GM18909 (cell line): ENCODE results near the gene FRMD7.
A peak's percentile ranks its signal among the peaks of the same experiment; 100 is the strongest.
"Not testable (repeated sequence)": the region's sequence is repeated elsewhere in the genome, so short reads cannot be mapped to it uniquely, and the experiment has no call there.

ENCODE experiments used
- ATAC-seq: cut with Tn5 transposase; IDR thresholded peaks from one replicate; pipeline ENCODE4 v1.9.1; 2021; ENCODE audit warnings: mild to moderate bottlenecking; ENCODE audit not compliant: unreplicated experiment, poor library complexity

FRMD7 gene

GRCh38 chrX:132093239-132093860 lies 34.5 kb downstream of the FRMD7 start:
- no peak for ATAC-seq

- ATAC-seq, result peak; percentile 92
These were observed 35.3 kb downstream of the FRMD7 start for GRCh38 chrX:132092439-132093065.

- no peak for ATAC-seq
These were observed 37.2 kb downstream of the FRMD7 start for GRCh38 chrX:132090403-132091159.

GRCh38 chrX:132088864-132089263 lies 39.0 kb downstream of the FRMD7 start:
- no peak for ATAC-seq

GRCh38 chrX:132086672-132087071 lies 41.1 kb downstream of the FRMD7 start:
- ATAC-seq, result no peak

- ATAC-seq, result no peak
These were observed 42.0 kb downstream of the FRMD7 start for GRCh38 chrX:132085786-132086185.

- ATAC-seq, result no peak
These were observed 49.9 kb downstream of the FRMD7 start for GRCh38 chrX:132077912-132078311.

- ATAC-seq, result no peak
These were observed 50.4 kb downstream of the FRMD7 start for GRCh38 chrX:132077414-132077813.

GRCh38 chrX:132071254-132071653 lies 56.6 kb downstream of the FRMD7 start:
- no peak for ATAC-seq

- ATAC-seq, result no peak
These were observed 59.4 kb downstream of the FRMD7 start for GRCh38 chrX:132068405-132068804.

- no peak for ATAC-seq
These were observed 64.0 kb downstream of the FRMD7 start for GRCh38 chrX:132063862-132064261.

GRCh38 chrX:132063334-132063733 lies 64.5 kb downstream of the FRMD7 start:
- no peak for ATAC-seq

- no peak for ATAC-seq
These were observed 67.8 kb downstream of the FRMD7 start for GRCh38 chrX:132059973-132060540.

- ATAC-seq, result no peak
These were observed 68.8 kb downstream of the FRMD7 start for GRCh38 chrX:132058975-132059374.

- ATAC-seq, result no peak
These were observed 69.8 kb downstream of the FRMD7 start for GRCh38 chrX:132058050-132058449.

- not testable (repeated sequence) for ATAC-seq
These were observed 76.0 kb downstream of the FRMD7 start for GRCh38 chrX:132051778-132052177.

- no peak for ATAC-seq
These were observed 81.3 kb downstream of the FRMD7 start for GRCh38 chrX:132046533-132046932.

GRCh38 chrX:132045456-132045855 lies 82.4 kb downstream of the FRMD7 start:
- ATAC-seq, result no peak

GRCh38 chrX:132044953-132045352 lies 82.9 kb downstream of the FRMD7 start:
- ATAC-seq, result no peak

- no peak for ATAC-seq
These were observed 83.8 kb downstream of the FRMD7 start for GRCh38 chrX:132043977-132044376.

GRCh38 chrX:132041015-132041414 lies 86.8 kb downstream of the FRMD7 start:
- ATAC-seq, result no peak
